Esophagus mucosa (tissue), 1 donor: ENCODE data around the gene SLC5A11. TPM values are rescaled to one million over a fixed set of nuclear protein-coding genes. Genes with fewer than 3 reads are reported as not detected.
"Not testable (repeated sequence)": the region's sequence is repeated elsewhere in the genome, so short reads cannot be mapped to it uniquely, and the experiment has no call there.

Experiments
- ATAC-seq: fragments of 200-7000 bp; cut with Tn5 transposase; one replicate; pipeline ENCODE4 v1.9.1; 2020
- total RNA-seq: library from RNA; stranded (reverse); gene quantifications from one replicate; pipeline ENCODE4 v1.2.4, GENCODE V29; 2023
- donor health status: DM: yes; HTN: yes; CAD: no.

SLC5A11 gene
- total RNA-seq, 1 donor from 2014 or later, result not detected

DNA sequence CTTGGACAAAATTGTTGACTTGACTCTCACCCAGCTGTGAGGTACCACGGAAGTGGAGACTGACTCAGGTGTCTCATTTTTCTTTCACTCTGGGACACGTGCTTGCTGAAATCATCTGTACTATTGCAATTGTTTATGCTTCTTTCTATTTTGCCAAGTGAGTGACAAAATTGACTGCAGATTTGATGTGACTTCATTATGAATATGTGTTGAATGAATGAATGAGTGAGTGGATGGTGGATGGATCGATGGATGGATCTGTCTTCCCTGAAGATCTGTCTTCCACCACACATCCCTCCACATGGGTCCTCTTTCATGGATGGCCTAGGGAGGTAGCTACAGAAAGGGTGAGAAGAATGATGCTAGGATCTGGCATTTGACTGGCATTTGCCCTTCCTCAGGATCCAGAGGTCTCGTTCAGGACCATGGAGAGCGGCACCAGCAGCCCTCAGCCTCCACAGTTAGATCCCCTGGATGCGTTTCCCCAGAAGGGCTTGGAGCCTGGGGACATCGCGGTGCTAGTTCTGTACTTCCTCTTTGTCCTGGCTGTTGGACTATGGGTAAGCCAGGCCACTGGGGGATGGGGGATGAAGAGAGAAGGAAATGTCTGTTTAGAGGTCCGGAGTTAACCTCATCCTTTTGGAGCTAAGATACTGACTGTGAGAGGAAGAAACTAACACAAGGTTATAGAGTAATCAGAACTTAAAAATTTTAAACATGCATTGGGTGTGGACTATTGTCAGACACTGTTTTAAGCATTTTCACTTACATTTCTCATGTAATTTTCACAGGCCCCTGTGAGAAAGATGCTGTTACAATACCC lies 12.7 kb downstream of the SLC5A11 start:
- ATAC-seq, result peak; percentile 47

DNA sequence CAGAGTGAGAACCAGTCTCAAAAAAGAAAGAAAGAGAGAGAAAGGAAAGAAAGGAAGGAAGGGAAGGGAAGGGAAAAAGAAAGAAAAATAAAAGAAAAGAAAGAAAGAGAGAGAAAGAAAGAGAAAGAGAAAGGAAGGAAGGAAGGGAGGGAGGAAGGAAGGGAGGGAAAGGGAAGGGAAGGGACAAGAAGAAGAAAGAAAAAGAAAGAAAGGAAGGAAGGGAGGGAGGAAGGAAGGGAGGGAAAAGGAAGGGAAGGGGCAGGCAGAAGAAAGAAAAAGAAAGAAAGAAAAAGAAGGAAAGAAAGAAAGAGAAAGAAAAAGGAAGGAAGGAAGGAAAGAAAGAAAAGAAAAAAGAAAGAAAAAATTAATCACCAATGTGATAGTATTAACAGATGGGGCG lies 15.7 kb downstream of the SLC5A11 start:
- no peak for ATAC-seq

- ATAC-seq, result no peak
Measured at GRCh38 chr16:24863582-24864437, 18.0 kb downstream of the SLC5A11 start.

DNA sequence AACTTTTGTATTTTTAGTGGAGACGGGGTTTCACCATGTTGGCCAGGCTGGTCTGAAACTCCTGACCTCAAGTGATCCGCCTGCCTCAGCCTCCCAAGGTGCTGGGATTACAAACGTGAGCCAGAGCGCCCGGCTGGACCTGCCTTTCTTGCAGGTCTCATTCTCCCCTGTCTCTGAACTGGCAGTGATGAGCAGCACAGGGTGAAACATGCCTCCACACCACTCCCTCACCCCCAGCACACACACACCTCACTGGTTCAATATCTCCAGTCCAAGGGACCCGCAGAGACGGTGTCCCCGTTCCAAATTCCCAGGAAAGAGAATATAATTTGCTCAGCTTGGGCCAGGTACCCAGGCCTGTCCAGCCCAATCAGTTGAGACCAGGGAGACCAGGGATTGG lies 23.3 kb downstream of the SLC5A11 start:
- no peak for ATAC-seq

- no peak for ATAC-seq
Measured at GRCh38 chr16:24871891-24872290, 26.1 kb downstream of the SLC5A11 start.

- ATAC-seq, result no peak
Measured at GRCh38 chr16:24873028-24873427, 27.3 kb downstream of the SLC5A11 start.

- no peak for ATAC-seq
Measured at GRCh38 chr16:24875466-24875865, 29.7 kb downstream of the SLC5A11 start.

DNA sequence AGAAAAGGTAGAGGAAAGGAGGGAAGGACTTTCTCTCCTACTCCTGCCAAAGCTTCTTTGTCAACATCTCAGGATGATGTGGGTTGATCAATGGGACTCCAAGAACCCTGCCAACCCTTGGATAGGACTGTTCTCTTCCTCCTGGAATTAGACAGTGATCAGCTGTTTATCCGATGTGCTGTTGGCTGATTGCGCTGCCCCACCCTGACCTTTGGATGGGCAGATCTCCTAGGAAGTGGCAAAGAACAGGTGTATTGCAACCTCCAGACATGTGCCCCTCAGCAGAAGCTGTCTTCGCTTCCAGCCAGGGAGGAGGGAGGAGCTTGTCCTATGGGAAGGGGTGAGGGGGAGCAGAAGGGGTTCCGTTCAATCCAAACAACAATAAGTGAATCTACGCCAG lies 30.5 kb downstream of the SLC5A11 start:
- no peak for ATAC-seq

DNA sequence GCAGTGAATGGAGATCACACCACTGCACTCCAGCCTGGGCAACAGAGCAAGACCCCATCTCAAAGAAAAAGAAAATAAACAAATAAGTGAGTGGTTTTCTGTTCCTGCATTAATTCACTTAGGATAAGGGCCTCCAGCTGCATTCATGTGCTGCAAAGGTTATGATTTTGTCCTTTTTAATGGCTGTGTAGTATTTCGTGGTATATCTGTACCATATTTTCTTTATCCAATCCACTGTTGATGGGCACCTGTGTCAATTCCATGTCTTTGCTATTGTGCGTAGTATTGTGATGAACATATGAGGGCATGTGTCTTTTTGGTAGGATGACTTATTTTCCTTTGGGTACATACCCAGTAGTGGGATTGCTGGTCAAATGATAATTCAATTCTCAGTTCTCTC lies 33.9 kb downstream of the SLC5A11 start:
- ATAC-seq, result no peak

DNA sequence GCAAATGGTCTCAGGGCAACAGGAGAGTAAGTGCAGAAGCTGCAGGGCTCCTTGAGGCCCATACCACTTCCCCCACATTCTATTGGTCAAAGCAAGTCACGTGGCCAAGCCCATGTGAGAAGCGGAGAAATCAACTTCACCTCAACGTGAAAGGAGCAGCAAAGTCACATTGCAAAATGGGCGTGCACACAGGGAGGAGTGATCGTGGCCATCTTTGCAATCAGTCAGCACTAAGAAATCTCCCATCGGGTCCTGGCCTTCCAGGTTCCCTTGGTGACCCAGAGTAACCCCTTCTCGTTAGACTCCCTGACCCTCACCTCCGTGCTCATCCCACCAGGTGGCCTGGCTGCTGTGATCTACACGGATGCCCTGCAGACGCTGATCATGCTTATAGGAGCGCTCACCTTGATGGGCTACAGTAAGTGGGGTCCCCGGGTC lies 38.0 kb downstream of the SLC5A11 start:
- no peak for ATAC-seq

- ATAC-seq, result no peak
Measured at GRCh38 chr16:24887472-24887871, 41.7 kb downstream of the SLC5A11 start.

- no peak for ATAC-seq
Measured at GRCh38 chr16:24890746-24891145, 45.0 kb downstream of the SLC5A11 start.

- ATAC-seq, result no peak
Measured at GRCh38 chr16:24896439-24896838, 50.7 kb downstream of the SLC5A11 start.

- not testable (repeated sequence) for ATAC-seq
Measured at GRCh38 chr16:24897522-24897921, 51.8 kb downstream of the SLC5A11 start.

- no peak for ATAC-seq
Measured at GRCh38 chr16:24900230-24900629, 54.5 kb downstream of the SLC5A11 start.

DNA sequence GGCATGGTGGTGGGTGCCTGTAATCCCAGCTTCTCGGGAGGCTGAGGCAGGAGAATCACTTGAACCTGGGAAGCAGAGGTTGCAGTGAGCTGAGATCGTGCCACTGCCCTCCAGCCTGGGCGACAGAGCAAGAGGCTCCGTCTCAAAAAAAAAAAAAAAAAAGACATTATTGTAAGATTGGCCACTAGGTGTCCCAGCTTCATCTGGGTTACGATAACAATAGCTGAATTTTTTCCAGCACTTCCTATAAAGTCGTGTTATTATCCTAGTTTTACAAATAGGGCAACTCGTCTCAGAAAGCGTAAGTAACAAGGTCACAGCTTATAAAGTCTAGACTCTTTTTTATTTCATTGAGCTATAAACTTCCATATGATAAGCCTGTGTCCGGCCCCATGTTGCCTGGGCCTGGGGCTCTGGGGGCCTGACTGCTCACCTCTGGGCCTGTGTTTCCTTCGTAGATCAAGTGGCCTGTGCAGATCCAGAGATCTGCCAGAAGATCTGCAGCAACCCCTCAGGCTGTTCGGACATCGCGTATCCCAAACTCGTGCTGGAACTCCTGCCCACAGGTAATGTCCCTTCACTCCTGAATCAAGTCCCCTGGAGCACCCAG lies 60.5 kb downstream of the SLC5A11 start:
- ATAC-seq, result no peak

DNA sequence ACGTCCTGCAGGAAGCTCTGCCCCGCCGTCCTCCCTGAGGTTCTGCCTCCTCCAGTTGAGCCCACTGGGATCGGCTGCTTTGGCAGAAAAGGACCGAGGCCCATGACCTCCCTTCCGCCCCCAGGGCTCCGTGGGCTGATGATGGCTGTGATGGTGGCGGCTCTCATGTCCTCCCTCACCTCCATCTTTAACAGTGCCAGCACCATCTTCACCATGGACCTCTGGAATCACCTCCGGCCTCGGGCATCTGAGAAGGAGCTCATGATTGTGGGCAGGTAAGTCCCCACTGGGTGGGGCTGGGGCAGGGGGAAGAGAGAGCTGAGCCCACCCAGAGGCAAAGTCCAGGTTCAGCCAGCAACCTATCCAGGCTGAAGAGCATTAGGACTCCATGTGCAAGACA lies 61.1 kb downstream of the SLC5A11 start:
- ATAC-seq, result no peak

DNA sequence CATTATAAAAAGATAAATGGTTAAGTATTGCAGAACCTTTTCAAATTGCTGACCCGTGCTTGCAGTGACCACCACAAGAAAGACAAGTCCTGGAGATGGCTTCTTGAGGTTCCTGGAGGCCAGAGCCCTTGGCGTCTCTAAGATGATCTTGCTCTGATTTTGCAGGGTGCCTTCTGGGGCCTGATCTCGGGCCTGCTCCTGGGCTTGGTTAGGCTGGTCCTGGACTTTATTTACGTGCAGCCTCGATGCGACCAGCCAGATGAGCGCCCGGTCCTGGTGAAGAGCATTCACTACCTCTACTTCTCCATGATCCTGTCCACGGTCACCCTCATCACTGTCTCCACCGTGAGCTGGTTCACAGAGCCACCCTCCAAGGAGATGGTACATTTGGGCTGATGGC lies 63.0 kb downstream of the SLC5A11 start:
- no peak for ATAC-seq

DNA sequence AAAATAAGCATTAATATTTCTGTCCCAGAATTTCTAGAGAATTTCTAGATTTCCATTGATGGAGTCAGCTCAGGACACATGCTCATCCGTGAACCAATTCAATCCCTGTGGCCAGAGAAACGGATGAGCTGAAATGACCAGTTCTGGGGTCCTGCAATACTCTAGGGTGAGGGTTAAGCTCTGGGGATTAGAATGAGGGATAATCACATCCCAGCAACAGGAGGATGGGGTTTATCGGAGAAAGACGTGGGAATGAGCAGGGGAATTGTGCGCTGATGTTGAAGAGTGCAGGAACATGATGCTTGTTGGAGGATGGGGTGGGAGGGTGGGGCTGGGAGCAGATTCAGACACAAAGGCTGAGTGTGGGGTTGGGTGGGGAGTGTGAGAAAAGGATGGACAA lies 64.1 kb downstream of the SLC5A11 start:
- ATAC-seq, result no peak

GRCh38 chr16:24915019-24915418 lies 69.3 kb downstream of the SLC5A11 start:
- no peak for ATAC-seq

GRCh38 chr16:24915576-24915975 lies 69.8 kb downstream of the SLC5A11 start:
- ATAC-seq, result no peak

- no peak for ATAC-seq
Measured at GRCh38 chr16:24917236-24917635, 71.5 kb downstream of the SLC5A11 start.

- ATAC-seq, result no peak
Measured at GRCh38 chr16:24917891-24918290, 72.1 kb downstream of the SLC5A11 start.
